UCSD-AML1 (cell line): Measurements from ENCODE around the gene ACOX3.
"Not testable (repeated sequence)": the region's sequence is repeated elsewhere in the genome, so short reads cannot be mapped to it uniquely, and the experiment has no call there.

Source experiments
- DNase-seq: peaks from one replicate; lab custom pipeline; 2025; ENCODE audit not compliant: unreplicated experiment; lab: John Stamatoyannopoulos, UW

Gene ACOX3

DNA sequence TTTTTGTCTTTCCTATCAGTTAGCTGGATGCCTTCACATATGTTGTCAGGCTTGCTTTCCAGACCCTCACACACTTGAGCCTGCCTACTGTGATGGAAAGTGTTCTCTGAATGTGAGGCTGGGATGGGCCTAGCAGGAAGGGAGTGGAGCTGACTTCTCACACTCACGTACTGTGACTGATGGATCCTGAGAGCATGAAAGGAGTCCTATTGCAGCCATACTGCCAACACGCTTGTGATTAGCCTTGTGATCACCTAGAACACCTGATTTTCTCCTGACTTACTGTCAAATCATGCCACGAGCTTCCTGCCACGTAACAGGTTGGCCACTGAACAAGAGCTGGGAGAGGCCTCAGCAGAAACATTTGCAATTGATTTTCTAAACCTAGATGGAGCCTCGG, 49.9 kb downstream of the ACOX3 start:
- DNase-seq, result no peak

DNA sequence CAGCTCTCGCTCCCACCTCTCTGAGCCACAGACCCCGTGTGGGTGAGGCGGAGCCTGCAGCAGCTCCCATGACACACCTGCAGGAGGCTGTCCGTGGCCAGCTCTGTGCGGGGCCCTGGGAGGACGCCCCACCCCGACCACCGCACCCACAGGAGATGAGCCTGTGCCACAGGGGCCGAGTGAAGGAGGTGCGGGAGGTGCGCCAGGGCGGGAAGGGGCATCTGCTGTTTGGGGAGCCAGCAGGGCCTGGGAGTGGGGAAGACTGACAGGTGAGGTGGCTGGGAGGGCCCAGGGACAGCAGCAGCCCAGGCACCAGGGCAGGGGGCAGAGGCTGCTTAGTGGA, 52.0 kb downstream of the ACOX3 start:
- no peak for DNase-seq

DNA sequence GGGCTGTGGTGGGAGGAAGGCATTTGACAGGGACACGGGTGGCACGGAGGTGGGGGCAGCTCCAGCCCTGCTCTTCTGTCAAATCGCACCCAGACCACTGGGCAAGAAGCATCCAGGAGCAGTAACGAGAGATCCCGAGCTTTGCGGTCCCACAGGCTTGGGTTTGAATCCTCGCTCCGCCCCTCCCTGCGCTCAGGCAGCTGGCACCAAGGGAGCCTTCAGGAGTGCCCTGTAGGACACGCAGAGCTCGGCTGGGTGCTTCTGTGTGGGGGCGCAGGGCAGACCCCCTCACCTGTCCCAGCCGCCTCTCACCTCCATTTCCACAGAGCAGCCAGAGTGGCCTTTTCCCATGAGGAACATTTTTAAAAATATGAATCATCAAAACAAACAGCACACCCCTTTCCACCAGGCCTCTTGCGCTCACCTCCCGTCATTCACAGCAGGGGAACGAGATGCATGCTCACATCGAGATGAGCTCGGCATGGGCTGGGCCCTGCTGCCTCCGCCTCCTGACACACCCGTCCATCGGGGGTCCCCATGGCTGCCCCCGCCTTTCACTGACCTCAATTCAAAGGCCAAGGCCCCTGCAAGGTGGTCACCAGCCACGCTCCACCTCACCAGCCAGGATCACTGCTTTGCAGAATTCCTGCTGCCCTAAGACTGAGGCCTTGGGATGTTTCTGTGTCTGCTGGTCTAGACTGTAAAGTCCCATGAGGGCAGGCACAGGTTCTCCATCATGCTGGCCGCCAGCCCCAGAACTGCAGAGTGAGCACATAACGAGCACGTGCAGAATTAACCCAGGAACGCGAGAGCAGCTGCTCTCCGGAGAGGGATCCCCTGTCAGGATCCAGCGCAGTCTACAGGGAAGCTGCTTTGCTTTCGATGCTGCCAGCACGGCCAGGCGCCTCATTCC, 52.7 kb downstream of the ACOX3 start:
- DNase-seq, result no peak

DNA sequence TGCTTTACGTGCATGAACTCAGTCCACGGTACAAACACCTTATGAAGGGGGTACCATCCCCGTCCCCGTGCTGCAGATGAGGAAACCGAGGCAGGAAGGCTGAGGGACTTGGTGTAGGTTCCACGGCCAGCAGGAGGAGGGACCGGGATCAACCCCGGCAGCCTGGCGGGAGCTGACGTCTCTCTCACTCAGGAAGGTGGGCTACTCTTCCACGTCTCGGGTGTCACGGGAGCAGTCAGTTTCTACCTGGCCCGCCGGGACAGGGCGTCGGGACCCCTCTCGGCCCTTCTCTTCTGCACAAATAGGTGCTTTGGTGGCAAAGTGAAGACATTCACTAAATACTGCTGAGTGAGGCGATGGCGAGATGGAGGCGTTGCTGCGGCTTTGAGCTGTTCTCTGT, 53.3 kb downstream of the ACOX3 start:
- no peak for DNase-seq

DNA sequence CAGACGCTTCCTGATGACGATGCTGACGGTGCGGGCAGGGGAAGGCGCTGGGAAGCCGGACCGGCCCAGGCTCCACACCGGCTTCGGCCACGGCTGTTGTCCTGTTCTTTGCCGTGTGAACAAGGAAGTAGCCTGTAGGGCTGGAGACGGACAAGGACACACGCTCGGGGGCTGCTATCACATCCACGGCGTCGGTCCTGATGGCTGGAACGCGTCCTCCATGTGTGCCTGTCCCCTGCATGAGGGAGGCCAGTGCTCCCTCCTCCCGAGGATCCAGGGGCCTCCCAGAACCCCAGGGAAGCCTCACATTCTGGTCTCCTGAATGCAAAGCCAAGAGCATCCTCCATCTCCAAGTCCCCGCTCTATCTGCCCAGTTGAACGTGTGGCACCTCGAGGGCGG, 53.8 kb downstream of the ACOX3 start:
- no peak for DNase-seq

DNA sequence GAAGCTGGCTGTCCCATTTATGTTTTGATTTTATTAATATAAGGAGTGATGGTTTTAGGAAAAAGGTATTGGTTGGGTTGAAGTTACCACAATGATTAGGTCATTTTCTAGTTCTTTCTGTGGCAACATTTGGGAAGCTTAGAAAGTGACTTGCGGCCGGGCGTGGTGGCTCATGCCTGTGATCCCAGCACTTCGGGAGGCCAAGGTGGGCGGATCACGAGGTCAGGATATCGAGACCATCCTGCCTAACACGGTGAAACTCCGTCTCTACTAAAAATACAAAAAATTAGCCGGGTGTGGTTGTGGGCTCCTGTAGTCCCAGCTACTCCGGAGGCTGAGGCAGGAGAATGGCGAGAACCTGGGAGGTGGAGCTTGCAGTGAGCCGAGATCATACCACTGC, 54.4 kb downstream of the ACOX3 start:
- not testable (repeated sequence) for DNase-seq

DNA sequence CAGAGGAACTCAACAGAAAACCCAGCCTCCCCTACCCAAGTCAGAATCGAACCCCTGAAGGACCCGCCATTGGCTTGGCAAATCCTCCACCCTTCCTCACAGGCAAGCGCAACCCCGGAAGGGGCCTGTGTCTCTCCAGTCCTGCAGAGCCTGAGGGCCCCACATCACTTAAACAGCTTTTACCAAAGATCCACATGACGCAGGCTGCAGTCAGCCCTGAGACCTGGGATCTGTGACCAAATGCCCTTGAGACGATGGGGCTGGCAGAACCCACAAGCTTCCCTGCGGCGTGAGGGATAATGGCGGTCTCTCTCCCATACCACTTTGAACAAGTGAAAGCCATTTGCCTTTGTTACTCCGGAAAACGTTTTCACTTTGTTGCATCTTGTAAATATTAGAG, 54.9 kb downstream of the ACOX3 start:
- no peak for DNase-seq

DNA sequence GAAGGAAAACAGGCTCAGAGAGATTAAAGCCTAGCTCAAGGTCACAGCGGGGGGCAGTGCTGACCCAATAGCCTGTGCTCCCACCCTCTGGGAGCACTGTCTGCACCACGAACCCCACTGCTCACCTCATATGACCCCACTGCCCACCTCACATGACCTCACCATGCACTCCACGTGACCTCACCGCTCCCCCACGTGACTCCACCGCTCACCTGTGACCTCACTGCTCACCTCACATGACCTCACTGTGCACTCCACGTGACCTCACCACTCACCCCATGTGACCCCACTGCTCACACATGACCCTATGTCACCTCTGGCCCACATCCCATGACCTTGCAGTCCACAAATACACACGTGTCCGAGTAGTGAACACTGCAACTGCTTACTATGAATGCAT, 55.4 kb downstream of the ACOX3 start:
- no peak for DNase-seq

DNA sequence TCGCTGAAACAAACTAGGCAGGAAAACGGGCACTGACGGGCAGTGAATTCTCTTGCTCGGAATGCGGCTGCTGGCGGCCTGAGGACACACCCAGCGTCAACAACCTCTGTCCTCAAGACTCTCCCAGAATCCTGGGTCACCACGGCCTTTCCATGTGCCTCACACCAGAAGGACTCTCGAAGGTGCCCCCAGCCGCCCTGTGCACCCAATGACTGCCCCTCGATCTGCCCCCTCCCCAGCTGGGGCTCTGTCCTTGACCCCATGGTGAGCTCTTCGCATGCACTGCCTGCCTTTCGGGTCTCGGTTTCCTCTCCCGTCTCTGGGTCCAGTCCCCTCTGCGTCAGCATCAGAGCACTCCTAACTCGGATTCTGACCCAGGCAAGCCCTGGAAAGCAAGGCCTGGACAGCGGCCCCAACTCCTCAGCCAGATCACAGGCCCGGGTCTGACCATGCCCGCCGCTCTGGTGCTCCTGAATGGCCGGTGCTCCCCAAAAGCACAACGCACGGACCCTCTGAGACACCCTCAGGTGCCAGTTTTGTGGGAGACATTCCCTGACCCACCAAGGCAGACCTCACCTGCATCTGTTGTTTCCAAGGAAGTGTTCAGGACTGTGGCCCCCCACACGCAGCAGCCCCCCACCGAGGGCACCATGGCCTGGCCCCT, 56.0 kb downstream of the ACOX3 start:
- DNase-seq, result no peak

DNA sequence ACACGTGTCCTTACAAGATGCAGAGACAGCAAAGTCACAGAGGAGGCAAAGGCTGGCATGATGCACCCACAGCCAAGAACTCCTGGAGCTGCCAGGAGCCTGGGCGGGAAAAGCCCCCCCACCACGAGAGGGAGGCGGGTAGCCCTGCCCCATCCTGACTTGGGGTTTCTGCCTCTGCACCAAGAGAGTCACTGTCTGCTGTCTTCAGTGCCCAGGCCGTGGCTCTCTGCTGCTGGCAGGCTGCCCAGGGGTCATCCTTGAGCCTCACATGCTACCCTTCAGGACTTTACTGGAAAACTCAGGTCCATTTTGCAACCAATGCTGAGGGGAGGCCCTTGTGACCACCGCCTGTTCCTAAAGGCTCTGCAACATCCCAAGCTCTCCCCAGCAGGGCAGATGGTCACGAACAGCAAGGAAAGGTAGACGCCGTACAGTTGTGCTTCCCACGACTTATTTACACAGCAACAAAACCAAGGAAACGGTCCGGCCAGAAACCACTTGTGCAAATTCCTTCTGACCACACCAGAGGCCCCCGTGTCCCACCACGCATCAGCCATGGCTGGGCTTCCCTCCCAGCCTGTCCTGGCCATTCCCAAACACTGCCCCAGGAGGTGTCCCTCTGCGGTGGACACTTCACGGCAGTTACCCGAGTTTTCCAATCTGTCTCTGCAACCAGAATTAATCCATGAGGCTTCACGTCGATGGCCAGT, 56.9 kb downstream of the ACOX3 start:
- no peak for DNase-seq

DNA sequence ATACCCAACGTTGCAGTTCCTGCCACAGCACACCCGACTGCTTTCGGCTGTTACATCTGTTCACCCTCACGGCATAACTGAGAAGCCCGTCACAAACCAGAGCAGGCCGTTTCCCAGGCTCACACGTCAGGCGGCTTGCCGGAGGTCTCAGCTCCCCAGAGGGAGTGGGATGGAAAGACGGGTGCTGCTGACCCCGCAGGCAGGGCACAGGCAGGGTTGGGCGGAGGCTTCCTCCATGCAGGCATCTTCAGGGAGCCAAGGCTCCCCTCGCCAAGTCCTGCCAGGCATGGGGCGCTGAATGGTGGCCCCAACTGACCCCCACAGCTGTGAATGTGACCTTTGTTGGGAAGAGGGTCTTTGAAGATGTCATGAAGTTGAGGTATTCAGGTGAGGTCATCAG, 57.5 kb downstream of the ACOX3 start:
- DNase-seq, result no peak

DNA sequence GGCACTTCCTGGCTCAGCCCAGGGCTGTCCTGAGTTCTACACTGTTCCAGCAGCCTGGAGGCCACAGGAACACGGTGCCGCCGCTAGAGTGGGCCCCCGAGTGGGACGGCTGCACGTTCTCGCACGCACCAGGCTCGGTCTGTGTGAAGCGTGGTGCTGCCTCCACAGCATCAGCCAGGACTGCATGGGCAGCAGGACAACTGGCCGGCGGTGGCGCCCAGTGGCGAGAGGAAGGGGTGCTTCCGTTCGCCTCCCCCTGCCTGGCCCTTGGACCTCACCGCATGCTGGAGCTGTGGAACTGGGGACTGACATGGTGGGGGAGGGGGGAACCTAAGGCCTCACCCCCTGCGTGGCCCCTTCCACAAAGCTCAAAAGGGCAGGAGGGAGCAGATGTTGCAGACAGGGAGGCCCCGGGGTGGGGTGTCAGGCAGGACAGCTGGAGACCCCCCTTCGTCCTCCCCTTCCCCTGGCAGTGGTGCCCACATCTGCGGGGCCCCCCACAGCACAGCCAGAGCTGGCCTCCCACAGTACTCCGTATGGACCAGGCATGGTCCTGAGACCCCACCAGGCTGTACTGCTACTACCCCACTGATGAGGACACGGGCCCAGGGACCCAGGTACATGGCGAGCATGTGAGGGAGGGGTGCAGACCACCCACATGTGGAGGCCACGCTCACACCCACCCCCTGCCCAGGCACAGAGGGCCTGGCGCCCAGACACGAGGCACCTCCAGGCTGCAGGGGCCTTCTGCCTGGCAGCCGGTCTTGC, 58.5 kb downstream of the ACOX3 start:
- DNase-seq, result no peak

DNA sequence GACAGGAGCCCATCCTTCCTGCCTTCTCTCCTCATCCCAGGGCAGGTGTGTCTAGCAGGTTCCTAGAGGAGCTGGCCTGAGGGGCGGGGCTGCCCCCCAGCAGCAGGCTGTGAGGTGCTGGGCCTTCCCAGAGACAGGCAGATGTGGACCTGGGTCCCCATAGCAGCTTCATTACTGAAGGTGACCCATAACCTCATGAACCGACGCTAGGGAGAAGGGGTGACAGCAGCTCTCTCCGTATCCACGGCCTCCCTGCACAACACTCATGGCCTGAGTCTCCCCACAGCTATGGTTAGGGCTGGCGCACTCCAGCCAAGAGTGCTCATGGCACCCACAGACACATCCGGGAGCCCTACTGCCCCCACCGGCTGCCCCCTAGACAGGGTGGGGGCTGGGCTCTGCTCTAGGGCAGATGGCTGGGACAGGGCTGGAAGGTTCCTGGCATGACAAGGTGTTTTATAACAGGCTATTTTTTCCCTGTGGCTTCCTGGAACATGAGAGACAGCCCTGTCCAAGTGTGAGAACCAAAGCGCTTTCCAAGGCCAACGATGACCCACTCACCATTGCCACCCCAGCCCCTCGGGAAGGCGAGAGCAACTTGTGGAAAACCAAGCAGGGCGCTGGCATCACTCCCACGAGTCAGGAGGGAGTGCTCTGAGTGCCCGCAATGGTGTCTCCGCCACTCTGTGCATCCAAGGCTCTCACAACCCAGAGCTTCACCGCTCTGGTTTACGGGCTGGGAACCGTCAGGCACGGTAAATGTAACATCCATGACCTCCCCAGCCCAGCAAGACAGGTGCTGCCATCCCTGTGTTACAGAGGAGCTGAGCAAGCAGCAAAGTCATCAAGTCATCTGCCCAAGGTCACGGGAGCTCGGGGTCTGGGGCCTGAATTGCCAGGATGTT, 59.8 kb downstream of the ACOX3 start:
- no peak for DNase-seq

DNA sequence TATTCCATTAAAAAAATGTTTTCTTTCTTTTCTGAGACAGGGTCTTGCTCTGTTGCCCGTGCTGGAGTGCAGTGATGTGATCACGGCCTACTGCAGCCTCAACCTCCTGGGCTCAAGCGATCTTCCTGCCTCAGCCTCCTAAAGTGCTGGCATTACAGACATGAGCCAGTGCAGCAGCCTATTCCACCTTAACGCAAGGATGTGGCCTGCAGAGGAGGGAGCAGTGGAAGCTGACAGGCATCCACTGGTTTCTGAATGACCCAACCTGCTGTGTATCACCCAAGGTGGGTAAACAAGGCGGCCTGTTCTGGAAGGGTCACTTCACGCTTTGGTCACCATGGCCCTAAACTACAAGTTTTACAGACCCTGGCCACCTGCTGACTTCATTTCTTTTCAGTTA, 60.8 kb downstream of the ACOX3 start:
- DNase-seq, result no peak

DNA sequence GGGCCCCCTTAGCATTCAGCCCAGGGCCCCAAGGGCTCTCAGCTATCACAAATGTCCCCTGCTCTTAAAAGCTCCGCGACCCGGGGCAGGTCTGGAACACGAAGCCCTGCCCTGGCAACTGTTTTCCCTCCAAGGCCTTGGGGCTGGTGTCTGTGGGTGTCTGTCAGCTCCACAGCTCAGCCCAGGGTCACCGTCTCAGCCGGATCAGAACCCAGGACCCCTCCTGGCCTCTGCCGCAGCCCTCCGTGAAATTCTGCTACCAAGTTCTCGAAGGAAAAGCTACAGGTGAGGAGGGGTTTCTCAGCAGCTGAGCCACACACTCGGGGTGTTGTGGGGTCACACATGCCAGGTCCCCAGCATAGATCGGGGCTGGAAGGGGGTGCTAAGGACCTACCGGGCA, 61.2 kb downstream of the ACOX3 start:
- no peak for DNase-seq

DNA sequence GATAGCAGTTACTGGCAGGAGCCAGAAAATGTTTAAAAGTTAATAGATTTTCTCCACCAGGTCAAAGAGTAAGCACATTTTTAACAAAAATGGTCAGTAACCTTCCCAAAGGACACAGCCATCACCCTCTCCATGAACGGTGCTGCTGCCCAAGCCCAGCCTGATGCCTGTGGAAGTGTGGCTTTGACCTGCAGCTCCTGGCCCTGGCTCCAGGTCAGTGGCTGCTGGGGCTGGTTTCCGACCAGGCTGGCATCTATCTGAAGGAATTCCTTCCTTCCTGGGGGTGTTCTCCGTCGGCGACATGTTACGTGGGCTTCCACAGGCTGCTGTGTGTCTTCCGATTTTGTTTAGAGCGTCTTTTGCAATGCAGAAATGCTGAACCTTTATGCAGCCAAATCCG, 61.7 kb downstream of the ACOX3 start:
- DNase-seq, result no peak

DNA sequence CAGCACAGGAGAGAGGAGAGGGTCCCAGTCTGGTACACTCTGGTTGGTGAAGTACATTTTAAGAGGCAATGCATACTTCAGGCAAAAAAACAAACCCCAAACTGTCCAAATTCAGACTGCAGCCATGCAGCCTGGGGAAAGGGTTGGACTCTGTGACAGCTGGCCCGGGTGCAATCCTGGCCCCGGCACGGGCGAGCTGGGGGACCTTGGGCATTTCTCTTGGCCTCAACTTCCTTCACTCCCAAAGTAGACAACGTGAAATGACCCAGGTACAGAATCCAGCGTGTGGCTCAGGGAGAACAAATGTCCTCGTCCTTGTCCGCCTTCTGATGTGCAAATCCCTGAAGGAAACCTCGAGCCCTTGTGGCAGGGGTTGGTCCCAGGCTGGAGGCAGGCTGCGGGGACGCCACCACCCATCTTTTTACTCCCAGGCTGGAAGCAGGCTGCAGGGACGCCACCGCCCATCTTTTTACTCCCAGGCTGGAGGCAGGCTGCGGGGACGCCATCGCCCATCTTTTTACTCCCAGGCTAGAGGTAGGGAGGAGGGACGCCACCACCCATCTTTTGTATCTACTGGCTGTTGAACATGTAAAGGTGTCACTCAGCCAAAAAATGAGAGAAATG, 62.3 kb downstream of the ACOX3 start:
- no peak for DNase-seq

DNA sequence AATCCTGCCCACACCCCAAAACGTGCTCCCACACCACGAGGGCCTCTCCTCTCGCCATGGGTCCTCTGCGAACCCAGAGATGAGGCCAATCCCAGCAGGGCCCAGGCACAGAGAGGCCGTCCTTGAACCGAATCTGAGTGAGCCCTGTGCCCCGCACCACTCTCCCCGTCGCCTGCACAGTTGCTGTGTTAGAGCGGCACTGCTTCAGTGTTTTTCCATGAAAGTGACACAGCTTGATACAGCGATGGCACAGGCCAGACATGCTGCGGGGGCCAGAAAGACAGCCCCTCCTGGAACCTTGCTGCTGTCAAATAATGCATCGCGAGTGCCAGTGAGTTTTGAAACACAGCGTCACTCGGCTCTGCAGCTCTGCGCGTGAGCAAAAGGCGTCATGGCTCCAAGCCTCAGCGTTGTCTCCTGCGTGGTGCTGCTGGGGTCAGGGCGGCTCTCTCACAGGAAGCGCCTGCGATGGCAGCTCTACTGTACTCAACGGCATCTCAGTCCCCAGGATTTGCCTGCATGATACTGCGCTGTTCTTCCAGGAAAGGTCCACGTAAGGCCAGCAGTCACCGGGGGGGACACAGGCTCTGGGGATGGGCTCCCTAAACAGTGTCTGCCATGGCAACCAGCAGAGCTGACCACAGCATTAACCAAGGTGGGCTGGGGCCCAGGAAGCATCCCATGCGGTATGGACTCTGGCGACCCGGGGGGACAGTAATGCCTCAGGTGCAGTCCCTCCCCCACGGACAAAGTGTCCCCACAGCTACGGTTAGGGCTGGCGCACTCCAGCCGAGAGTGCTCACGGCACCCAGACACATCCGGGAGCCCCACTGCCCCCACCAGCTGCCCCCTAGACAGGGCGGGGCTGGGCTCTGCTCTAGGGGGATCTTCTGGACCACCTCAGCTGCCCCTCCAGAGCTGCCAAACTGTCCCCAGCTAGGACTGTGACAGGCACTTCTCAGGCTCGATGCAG, 63.1 kb downstream of the ACOX3 start:
- no peak for DNase-seq
